Measurements from ENCODE around the gene POU2F2.

POU2F2 gene

DNA sequence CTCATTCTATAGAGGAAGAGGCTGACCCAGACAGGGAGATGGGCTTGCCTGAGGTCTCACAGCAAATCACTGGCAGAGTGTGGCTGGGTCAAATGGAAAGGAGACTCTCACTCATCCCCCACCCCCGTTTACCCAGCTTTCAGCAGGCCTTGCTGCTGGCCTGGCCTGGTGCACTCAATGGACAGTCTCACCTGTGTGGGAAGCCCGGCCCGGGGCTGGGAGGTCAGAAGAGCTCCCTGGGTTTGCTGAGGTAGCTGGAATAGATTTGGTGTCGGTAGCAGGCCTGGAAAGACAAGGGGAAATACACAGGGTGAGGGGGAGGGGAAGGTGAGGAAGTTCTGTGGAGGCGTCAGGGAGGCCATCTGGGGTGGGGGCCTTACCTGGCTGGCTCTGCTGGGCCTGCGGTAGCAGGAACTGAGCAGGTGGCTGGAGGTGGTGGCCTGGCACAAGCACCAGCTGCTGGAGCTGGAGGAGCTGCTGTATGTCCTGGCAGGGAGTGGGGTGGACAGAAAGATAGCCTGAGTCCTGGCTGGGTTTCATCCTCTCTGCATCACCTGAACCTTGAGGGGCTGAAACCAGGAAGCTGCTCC, 32.8 kb downstream of the POU2F2 start:
- no peak for DNase-seq (ENCODE audit: low read depth)

DNA sequence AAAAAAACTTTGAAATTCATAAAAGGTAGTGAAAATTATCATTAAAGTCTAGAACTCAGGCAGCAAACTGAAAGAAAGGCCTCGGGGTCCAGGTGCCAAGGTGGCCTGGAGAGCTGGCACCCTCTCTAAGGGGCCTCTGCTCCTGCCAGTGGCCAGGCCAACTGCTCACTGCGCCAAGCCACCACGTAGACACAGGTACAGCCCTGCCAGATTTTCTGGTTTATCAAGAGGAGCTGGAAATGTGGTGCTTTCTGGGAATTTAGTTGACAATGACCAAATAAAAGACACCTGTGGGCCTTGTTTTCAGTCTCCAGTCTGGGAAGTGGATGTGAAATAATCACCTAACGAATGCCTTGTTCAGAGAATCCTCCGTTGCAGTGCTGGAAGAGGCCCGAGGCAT, 33.5 kb downstream of the POU2F2 start:
- DNase-seq (ENCODE audit: low read depth): no peak

DNA sequence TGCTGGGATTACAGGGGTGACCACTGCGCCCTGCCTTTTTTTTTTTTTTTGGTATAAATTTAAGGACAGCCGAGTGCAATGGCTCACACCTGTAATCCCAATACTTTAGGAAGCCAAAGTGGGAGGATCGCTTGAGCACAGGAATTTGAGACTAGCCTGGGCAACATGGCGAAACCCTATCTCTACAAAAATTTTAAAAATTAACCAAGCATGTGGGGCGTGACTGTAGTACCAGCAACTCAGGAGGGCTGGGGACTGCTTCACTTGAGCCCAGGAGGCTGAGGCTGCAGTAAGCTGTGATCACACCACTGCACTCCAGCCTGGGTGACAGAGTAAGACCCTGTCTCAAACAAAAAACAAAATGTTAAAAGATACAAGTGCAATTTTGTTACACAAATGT, 34.8 kb downstream of the POU2F2 start:
- DNase-seq (ENCODE audit: low read depth): no peak

DNA sequence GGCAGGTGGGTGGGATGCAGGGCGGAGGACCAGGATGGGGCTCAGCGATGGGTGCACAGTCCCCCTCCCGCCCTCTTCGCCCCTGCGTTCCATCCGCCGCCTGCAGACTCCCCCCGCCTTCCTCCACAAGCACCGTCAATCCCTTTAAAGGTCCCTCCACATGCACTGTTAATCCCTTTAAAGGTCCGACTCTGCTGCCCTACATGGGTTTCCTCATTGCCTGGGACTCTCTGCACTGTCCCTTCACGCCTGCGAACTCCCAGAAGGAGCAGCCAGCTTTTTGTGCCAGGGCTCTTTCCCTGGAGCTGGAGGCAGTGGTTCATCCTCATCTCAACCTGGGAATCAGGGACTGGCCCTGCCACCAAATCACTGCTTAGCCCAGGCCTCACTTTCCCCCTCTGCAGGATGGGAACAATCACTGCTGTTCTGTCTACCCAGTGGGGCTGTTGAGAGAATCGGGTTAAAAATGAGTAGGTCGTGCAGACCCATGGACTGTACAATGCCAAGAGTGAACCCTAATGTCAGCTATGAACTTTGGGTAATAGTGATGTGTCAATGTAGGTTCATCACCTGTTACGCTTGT, 35.9 kb downstream of the POU2F2 start:
- no peak for DNase-seq (ENCODE audit: low read depth)

DNA sequence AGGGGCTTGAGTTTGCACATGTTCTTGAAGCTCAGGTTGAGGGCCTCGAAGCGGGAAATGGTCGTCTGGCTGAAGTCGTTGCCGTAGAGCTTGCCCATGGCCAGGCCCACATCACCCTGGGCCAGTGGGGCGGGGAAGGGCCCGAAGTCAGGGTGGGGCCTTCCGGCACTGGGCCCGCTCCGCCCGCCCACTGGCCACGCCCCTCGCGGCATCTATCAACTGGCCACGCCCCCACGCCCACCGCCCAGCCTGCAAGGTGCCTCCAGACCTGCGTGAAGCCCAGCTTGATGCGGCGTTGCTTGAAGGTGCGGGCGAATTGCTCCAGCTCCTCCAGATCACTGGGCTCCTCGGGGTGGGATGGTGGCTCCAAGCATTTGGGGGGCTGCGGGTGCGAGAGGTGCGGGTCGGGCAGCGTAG, 36.4 kb downstream of the POU2F2 start:
- DNase-seq (ENCODE audit: low read depth): no peak

DNA sequence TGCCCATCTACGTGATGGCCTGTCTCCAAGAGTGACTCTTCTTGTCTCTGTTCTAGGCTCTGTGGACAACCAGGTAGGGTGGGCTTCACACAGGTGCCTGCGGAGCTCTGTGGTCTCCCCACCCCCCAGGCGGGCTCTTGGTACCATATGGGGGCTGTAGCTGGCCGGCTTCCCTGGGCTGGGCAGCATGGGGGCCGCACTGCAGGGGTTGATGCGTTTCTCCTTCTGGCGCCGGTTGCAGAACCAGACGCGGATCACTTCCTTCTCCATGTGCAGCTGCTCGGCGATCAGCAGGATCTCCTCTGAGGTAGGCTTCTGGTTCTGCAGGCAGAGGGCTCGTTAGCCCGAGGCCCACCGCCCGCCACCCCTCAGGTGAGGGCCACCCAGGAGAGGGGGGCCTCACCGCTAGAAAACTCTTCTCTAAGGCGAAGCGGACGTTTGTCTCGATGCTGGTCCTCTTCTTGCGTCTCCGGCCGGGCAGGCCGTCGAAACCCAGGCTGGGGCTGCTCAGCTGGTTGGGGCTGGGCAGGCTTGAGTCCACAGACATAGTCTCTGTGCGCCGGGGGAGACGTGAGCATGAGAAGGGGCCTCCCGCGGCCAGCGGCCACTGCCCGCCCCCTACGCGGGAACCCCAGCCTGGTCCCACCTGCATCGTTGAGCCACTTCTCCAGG, 37.0 kb downstream of the POU2F2 start:
- no peak for DNase-seq (ENCODE audit: low read depth)

DNA sequence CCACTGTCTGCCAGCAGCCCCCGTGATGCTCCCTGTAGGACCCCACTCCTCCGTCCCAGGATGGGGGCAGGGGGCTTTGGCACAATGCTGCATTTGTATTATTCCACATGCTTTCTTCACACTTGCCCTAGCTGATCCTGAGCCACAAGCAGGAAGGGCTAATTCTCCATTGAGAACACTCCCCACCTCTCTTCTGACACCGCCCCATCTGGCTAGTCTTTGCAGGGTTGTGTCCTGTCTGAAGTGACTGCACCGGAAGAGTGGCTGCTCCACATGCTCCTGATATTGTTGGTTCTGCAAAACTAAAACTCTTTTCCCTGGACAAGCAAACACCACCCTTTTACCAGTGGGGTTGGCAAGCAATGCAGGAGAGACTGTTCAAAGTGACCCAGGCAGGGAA, 38.3 kb downstream of the POU2F2 start:
- DNase-seq (ENCODE audit: low read depth): no peak

DNA sequence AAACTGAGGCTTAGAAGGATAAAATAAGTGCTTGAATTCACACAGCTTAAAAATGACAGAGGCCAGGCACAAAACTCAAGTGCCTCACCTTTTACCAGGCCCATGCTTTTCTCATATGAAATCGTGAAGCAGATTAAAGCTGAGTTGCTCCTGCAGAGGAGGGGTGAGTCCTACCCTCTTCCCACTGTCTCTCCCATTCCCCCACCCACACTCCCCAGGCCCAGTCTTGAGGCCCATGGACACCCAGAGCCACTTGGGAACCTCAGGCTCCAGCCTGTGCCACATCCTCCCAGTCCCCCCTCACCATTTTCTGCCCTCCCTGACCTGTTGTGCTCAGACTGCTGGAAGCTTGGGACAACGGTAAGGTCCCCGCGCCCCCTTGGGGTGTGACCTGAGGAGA, 38.7 kb downstream of the POU2F2 start:
- no peak for DNase-seq (ENCODE audit: low read depth)

DNA sequence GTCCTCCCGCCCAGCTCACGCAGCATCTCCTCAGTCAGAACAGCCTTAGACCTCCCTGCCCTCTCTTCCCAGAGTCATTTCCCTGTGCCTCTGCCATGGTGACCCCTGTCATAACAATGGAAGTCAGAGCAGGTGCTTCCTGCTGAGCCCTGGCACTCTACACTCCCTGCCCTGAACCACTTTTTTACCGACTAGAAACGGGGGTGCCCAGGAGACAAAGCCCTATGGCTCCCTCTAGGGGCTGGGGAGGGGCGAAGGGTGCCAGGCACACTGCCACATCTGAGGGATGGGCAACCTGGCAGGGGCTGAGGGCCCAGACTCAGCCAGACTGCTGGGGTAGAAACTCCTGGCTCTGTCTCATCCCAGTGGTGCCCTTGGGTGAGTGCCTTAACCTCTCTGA, 39.9 kb downstream of the POU2F2 start:
- DNase-seq (ENCODE audit: low read depth): no peak

DNA sequence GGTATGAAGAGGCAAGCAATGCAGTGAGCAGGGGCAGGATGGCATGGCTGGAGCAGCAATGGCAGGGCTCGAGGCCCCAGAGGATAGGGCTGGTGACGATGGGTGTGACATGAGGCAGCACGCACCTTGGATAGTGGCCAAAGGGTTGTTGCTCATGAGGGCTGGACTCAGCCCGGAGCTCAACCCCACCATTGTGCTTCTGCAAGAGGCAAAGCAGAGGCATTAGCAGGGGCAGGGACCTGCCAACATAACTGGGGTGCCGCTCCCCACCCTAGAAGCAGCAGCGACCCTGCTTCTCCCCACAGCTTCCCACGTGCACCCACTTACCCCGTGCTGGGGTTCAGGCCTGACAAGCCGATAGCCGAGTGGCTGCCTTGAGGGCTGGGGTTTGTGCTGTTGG, 40.5 kb downstream of the POU2F2 start:
- DNase-seq (ENCODE audit: low read depth): no peak

DNA sequence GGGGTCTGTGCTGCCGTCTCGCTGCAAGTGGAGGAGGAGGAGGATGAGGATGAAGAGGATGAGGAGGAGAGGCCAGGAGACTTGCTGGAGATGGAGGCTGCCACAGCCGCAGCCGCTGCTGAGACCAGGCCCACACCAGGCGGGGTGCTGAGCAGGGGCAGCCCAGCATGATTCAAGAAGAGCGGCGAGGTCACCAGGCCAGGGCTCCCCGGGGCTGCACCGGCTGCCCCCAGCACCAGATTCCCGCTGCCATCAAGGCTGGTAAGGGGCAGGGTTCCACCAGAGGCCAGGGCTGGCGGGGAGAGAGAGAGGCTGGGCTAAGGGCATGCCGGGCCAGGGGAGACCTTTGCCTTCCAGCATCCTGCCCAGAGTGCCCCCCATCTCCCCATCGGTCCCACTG, 40.9 kb downstream of the POU2F2 start:
- DNase-seq (ENCODE audit: low read depth): no peak

DNA sequence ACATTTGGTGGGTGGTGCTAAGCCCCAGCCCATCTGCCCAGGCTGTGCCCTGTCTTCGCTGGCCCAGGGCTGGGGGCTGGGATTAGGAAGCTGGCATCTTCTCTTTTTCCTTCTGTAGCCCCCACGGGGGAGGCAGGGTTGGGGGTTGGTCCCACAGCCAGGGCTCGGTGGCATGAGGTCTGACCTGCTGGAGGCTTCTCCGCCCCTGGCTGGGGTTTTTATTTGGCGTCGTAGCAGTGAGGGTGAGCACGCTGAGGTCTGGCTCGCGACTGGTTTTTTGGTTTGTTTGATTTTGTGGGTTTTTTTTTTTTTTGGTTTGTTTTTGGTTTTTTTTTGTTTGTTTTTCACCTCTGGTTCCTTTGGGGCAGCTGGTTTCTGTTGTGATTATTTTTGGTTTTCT, 41.6 kb downstream of the POU2F2 start:
- no peak for DNase-seq (ENCODE audit: low read depth)

DNA sequence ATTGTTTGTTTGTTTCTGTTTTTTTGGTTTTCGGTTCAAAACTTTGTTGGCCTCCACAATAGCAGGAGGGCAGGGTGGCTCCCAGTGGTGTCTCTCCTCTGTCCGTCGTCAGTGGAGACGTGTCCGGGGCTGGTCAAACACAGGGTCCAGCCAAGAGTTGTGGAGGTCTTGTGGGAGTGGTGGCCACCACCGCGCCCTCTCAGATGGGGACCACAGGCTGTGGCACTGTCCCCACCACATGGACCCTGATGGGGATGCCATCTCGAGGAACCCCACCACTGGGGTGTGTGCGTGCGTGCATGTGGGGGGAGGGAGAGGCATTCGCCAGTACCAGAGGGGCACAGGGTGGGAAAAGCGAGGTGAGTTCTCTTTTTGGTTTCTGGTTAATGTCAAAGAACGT, 42.5 kb downstream of the POU2F2 start:
- DNase-seq (ENCODE audit: low read depth): no peak

DNA sequence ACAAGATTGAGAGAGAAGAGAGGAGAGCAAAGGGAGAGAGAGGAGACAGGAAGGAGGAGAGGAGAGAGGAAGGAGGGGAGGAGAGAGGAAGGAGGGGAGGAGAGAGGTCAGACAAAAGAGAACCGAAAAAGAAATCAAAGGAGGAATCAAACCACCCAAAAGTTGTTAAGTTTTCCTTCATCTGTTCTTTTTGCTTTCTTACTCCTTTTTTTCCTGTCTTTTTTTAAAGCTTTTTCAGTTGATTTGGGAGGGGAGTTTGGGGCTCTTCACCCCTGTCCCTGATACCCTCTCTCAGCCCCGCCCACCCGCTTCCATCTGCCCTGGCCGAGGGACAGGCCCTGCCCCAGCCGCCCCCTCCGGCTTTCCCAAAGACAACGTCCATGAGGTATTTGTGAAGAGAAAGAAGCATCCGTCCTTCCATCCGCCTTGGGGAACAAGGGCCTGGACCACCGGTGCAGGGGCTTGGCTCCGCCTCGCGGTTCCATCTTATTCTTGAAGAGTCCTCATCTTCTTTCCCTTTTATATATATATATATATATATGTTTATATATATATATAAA, 43.0 kb downstream of the POU2F2 start:
- no peak for DNase-seq (ENCODE audit: low read depth)

DNA sequence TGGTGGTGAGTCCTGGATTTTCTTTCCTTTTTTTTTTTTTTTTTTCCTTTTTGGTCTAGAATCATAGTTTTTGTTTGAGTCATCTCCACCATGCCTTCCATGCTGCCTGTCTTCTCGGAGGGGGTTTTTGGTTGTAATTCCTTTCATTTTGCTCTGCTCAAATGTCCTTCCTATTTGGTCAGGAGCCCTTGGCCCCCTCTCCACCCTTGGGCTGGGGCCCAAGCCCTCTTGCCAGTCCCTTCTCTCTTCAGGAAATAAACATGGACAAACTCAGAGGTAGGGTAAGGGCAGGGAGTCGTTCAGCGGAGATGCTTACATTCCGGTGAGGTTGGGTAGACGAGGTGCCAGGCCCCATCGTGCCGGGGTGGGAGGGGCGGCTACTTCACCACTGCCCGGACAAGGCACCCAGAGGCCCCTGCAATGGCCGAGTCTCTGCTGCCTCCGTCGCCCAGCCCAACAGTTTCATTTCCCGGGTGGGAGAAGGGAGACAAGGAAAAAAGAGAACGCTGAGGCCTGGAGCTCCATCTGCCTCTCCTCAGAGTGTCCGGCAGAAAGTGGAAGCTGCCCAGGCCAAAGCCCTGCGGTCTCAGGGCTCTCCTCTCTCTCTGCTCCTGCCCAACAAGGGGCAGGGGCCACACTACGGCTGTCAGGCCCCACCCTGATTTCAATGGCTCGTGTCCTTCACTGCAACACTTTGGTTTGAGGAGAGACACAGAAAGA, 43.6 kb downstream of the POU2F2 start:
- DNase-seq (ENCODE audit: low read depth): no peak

DNA sequence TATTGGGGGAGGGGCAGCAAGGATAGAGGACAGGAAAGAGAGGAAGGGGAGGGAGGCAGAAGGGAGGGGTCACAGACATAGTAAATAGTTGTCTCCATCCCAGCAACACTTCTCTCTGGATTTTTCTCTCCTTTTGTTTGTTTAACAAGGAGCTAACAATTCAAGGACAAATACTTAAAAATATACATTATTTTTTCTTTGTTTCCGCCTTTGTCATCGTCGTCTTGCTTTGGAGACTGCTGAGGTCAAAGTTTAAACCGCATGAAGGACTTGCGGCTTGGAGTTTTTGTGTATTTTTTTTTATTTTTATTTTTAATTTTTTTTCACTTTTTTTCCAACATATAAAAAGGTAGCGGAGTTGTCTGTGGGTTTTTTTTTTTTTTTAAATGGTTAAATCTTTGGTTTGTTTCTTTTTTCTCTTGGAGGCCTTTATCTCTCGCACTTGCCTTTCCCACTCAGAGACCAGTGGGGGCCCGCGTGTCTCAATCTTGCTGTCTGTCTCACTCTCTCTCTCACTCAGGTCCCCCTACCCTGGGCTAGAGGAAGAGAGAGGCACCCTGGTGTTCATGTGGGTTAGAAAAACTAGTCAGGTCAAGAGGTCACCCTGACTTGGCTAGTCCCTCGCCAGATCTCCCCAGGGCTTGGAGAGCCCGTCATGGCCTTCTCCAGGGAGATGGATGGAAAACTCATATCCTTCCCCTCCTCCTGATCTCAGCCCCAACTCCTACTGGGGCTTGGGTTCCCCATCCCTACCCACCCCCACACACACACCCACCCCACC, 45.3 kb downstream of the POU2F2 start:
- no peak for DNase-seq (ENCODE audit: low read depth)

DNA sequence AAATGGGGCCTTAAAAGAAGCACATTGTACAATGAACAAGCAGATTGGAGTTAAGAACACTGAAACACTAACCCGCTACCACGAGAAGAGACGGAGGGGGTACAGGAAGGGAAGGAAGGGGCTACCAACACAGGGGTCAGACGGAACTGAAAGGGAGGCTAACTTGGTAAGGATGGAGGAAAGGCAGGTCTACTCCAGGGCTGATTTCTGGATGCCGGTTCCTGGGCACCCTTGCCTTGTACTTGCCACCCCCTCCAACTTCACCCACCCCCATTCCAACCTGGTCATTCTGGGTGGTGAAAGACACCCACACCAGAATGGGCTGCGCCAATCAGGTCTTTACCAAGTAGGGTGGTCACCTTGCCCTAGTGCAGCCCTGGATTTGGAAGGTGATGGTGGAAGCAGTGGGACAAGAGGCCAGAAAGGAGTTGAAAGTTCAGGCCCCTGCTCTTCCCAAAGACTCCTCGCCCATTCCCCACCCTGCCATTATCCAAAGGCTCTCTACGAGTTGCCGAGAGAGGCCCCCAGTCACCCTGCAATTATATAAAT, 46.0 kb downstream of the POU2F2 start:
- no peak for DNase-seq (ENCODE audit: low read depth)

DNA sequence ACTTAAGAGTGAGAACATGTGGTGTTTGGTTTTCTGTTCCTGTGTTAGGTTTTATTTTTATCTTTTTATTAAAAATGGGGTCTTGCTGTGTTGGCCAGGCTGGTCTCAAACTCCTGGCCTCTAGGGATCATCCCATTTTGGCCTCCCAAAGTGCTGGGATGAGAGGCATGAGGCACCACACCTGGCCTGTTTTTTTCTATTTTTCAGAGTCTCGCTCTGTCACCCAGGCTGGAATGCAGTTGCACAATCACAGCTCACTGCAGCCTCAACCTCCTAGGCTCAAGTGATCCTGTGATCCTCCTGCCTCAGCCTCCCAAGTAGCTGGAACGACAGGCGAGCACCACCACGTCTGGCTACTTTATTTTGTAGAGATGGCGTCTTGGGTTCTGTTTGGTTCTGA, 48.7 kb downstream of the POU2F2 start:
- DNase-seq (ENCODE audit: low read depth): no peak

DNA sequence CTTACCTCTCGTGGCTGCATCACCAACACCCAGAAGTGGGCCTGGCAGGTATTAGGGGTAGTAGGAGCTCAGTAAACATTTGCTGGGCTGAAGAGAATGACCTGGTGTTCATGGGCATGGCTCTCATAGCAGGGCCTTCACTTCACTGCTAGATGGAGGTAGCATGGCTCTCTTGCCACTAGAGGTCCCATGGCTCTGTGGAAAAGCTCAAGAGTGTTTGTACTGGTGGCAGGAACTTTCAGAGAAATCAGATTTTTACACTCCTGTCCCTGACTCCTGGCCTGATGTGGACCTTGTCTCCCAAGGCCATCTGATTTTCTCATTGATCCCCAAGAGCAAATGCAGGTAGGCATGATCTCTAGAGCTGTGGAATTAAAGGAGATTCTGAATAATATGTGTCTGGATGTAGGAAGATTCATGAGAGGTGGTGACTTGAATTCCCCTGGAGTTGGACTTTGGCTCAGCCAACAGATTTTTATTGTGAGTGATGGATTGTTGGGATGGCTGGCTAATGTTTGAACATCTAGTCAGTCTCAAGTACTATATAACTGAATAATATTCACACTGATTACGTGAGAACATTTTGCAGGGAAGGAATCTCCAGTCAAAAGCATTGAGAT, 50.6 kb downstream of the POU2F2 start:
- DNase-seq (ENCODE audit: low read depth): no peak

DNA sequence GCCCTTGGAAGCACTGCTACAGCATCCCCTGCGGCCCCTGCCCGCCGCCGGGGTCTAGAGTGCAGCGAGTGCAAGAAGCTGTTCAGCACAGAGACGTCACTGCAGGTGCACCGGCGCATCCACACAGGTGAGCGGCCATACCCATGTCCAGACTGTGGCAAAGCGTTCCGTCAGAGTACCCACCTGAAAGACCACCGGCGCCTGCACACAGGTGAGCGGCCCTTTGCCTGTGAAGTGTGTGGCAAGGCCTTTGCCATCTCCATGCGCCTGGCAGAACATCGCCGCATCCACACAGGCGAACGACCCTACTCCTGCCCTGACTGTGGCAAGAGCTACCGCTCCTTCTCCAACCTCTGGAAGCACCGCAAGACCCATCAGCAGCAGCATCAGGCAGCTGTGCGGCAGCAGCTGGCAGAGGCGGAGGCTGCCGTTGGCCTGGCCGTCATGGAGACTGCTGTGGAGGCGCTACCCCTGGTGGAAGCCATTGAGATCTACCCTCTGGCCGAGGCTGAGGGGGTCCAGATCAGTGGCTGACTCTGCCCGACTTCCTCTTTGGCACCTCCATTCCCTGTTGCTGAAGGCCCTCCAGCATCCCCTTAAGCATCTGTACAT, 51.4 kb downstream of the POU2F2 start:
- DNase-seq (ENCODE audit: low read depth): no peak

Data from stimulated activated CD8-positive, alpha-beta memory T cell treated with anti-CD3 and anti-CD28 coated beads, Interleukin-15, amount 100 ng/mL, for 24 hours (primary cell).